Measurements from ENCODE around the gene LMOD2.

DNA sequence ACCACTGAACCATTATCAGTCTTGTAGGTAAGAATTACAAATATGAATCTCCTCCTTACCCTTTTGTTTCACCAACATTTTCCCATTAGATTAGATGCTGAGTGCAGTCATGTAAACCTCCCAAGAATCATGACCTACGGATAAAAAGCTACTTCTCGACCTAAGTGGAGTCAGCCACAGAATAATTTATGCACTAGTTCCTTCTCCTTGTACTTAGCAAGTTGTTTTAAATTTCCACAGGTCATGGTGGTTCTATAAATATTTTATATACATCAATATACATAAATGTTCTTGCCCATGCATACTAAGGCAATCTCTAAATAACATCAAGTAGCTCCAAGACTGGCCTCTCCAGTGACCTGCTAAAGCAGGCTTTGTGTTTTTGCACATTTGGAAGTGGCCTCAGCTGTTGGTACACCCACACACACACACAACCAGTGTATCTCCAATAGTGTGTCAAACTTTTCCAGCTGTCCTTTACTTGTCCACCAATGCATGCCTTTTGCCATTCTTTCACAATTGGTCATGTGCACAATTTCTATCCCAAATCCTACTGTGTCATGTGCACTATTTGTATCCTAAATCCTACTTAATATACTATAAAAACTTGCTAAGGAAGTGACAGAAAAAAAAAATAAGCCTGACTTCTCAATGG lies 21.5 kb downstream of the LMOD2 start:
- TF ChIP-seq, protein P1, sequence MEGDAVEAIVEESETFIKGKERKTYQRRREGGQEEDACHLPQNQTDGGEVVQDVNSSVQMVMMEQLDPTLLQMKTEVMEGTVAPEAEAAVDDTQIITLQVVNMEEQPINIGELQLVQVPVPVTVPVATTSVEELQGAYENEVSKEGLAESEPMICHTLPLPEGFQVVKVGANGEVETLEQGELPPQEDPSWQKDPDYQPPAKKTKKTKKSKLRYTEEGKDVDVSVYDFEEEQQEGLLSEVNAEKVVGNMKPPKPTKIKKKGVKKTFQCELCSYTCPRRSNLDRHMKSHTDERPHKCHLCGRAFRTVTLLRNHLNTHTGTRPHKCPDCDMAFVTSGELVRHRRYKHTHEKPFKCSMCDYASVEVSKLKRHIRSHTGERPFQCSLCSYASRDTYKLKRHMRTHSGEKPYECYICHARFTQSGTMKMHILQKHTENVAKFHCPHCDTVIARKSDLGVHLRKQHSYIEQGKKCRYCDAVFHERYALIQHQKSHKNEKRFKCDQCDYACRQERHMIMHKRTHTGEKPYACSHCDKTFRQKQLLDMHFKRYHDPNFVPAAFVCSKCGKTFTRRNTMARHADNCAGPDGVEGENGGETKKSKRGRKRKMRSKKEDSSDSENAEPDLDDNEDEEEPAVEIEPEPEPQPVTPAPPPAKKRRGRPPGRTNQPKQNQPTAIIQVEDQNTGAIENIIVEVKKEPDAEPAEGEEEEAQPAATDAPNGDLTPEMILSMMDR (IDR thresholded peaks at IDR 0.05), result no peak
- no peak for TF ChIP-seq POLR2A (IDR thresholded peaks at IDR 0.05)

Data from adrenal gland (tissue), 5 donors.